ENCODE data around the gene APOBEC3B.
A peak's percentile ranks its signal among the peaks of the same experiment; 100 is the strongest.
"Not testable (repeated sequence)": the region's sequence is repeated elsewhere in the genome, so short reads cannot be mapped to it uniquely, and the experiment has no call there.

APOBEC3B gene

DNA sequence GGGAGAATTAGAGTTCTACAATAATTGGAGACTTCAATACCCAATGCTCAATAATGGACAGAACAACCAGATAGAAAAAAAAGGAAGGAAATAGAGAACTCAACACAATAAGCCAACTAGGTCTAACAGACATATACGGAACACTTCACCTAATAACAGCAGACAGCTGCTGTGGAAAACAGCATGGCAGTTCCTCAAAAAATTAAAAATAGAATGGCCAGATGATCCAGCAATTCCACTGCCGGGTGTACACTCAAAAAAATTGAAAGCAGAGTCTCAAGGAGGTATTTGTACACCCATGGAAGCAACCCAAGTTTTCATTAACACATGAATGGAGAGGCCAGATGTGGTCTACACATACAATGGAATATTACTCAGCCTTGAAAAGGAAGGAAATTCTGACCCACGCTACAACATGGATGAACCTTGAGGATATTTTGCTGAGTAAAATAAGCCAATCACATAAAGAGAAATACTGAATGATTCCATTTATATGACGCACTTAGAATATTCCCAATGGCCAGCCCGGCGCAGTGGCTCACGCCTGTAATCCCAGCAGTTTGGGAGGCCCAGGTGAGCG lies 26.2 kb downstream of the APOBEC3B start:
- not testable (repeated sequence) for DNase-seq

DNA sequence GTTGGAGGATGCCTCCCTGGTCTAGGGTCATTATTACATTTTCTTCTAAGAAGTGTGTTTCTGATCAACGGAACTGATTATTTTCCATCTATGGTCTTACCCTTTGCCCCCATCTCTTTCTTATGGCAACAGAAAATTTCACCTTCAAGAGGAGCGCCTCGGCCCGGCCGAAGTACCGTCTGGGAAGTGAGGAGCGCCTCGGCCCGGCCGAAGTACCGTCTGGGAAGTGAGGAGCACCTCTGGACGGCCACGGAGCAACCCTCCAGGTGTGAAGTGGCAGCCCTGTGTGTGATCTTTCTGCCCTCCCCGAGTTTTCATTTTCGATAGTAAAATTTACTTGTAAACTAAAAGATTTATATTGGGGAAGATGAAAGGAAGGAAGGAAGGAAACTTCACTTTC lies 28.8 kb downstream of the APOBEC3B start:
- DNase-seq = no peak

DNA sequence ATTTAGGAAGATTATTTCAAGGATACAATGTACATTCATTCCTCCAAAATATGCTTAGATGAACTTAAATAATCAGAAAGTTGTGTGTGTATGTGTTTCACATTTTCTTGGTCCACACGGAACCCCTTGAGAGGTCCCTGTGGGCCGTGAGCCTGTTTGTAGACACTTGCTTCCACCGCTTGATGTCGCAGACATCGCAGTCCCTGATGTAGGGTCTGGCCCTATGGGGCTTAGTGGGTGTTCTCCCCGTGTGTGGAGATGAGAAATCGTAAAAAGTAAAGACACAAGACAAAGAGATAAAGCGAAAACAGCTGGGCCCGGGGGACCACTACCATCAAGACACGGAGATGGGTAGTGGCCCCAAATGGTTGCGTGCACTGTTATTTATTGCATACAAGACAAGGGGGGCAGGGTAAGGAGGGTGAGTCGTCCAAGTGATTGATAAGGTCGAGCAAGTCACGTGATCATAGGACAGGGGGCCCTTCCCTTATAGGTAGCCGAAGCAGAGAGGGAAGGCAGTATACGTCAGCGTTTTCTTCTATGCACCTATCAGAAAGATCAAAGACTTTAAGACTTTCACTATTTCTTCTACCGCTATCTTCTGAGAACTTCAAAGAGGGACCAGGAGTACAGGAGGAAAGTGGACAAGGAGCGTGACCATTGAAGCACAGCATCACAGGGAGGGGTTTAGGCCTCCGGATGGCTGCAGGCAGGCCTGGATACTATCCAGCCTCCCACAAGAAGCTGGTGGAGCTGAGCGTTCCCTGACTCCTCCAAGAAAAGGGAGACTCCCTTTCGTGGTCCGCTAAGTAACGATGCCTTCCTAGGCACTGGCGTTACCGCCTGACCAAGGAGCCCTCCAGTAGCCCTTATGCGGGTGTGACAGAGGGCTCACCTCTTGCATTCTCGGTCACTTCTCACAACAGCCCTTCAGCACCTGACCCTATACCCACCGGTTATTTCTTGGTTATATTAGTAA lies 30.7 kb downstream of the APOBEC3B start:
- DNase-seq = no peak

DNA sequence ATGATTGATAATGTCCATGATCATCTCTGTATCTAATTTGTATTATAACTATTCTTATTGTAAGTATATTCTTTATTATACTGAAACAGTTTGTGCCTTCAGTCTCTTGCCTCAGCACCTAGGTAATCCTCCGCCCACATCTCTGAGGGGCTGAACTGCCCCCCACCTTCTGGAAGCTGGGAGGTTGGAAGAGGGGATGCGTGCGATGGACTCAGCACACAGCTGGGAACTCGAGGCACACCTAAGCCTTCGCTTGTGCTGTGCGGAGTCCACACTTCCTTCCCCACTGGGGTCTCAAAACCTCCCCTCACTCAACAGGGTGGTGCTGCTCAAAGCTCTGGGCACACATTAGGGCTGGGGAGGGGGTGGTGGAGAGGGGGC lies 31.4 kb downstream of the APOBEC3B start:
- DNase-seq = not testable (repeated sequence)

DNA sequence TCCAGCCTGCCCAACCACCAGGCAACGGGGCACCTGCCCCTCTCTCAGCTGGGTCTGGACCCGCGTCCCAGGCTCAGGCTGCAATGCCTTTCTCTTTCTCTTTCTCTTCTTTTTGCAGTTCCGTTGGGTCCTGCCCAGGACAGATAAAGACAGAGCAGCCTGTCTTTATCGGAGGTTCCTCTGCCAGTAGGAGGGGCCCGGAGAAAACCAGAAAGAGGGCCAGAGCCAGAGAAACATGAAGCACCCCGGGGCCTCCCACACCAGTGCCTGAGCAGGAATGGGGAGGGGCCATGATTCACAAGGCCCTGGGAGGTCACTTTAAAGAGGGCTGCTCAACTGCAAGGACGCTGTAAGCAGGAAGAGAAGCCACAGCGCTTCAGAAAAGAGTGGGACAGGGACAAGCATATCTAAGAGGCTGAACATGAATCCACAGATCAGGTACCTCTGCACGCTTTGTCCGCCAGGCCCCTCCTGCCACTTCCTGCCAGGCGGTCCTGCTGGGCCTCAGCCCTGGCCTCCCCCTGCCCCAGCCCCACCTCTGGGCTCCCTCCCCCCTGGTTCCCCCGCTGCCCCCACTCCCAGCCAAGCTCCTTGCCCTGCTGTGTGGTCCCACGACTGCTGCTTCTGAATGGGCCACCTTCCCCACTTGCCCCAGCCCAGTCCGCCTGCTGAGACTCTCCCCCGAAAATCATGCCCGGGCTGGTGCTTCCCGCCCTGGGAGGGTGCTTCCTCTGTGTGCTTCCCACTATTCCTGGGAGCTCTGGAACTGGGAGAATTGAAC lies 32.0 kb downstream of the APOBEC3B start, which contains the start of gene APOBEC3C:
TSS of gene APOBEC3C (plus strand) at position 316 of the 781 bp plus-strand sequence. CDS start at position 422, 106 bp downstream.
- DNase-seq = peak; percentile 85

DNA sequence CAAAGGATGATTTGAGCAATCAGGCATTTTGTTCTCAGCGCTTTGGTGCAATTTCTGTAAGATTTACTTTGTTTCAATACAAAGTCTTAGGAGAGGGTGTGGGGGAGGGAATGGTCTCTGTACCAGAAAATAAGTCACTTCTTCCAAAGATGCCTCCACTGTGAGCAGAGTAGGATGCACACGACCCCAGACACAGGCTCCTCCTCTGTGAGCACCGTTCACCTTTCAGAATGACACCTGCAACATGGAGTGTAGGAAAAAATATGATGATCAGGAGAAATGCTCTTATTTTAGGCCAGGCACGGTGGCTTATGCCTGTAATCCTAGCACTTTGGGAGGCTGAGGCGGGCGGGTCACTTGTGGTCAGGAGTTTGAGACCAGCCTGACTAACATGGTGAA lies 32.6 kb downstream of the APOBEC3B start:
- peak; percentile 36 for DNase-seq

DNA sequence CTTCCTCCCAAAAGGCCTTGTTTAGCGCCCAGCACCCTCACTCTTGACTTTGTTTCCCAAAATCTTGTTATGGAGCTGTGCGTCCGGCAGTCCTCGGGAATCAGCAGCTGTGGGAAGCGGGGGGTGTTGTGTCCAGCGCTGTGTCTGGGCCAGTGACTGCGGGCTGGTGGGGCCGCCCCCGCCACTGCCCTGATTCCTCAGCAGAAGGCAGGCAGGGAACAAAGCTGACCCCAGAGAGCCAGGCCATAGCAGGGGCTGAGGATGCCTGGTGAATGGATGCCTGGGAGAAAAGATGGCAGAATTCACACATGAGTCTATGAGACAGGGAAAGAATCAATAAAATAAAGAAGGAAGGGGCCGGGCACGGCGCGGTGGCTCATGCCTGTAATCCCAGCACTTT lies 34.4 kb downstream of the APOBEC3B start:
- DNase-seq = no peak

DNA sequence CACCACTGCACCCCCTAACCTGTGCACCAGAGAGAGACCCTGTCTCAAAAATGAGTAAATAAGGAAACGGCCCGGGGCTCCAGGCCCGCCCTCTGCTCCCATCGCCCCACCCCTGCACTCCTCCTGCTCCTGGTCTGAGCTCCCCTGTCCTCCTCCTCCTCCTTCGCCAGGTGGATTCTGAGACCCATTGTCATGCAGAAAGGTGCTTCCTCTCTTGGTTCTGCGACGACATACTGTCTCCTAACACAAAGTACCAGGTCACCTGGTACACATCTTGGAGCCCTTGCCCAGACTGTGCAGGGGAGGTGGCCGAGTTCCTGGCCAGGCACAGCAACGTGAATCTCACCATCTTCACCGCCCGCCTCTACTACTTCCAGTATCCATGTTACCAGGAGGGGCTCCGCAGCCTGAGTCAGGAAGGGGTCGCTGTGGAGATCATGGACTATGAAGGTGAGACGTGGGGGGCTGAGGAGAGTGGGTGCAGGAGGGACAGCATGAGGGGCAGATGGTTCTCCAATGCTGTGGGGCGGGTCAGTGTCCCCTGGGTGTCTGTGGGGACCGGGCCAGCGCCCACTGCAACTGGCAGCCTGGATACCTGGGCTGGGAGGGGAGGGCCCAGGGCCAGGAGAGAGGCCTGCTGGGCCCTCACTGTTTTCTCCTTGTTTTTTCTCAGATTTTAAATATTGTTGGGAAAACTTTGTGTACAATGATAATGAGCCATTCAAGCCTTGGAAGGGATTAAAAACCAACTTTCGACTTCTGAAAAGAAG lies 35.6 kb downstream of the APOBEC3B start:
- no peak for DNase-seq

DNA sequence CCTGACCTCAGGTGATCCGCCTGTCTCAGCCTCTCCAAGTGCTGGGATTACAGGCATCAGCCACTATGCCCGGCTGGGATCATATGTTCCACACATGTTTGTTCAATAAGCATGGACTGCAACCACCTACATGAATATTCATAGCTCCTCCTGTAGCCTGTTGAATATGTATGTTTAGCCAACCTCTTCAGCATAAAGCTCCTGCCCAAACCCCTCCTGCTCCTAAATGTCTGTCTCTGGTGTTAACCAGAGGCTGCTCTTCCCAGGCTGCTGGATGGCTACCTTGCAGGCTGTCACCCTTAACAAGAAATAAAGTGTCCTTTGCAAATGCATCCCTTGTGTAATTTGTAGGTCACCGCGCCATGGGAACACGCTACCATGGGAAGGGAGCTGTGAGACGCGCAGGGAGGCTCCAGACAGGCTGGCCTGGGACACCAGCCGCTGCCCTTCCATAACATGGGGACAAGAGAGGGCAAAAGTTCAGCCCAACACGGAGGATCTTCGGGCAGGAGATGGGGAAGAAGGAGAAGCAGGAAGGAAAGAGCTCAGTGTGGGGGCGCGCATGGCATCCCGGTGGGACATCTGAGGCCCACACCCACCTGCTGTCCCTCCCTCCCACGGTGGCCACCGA lies 38.0 kb downstream of the APOBEC3B start:
- DNase-seq = not testable (repeated sequence)

DNA sequence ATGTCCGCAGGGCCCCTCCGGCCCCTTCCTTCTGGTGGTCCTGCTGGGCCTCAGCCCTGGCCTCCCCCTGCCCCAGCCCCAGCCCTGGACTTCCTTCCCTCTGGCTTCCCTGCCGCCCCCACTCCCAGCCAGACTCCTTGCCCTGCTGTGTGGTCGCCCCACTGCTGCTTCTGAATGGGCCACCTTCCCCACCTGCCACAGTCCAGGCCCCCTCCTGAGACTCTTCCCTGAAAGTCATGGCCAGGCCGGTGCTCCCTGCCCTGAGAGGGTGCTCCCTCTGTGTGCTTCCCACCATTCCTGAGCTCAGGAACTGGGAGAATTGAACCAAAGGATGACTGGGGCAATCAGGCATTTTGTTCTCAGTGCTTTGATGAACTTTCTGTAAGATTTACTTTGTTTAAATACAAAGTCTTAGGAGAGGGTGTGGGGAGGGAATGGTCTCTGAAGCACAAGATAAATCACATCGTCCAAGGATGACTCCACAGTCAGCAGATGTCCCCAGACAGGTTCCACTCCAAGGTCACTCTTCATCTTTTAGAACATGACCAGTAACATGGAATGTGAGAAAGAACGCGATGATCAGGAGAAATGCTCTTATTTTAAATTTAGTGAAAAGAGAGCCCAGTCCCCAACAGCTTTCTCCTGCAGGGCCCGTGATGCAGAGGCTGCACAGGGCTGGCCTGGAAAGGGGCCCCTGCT lies 39.6 kb downstream of the APOBEC3B start:
- DNase-seq = no peak

DNA sequence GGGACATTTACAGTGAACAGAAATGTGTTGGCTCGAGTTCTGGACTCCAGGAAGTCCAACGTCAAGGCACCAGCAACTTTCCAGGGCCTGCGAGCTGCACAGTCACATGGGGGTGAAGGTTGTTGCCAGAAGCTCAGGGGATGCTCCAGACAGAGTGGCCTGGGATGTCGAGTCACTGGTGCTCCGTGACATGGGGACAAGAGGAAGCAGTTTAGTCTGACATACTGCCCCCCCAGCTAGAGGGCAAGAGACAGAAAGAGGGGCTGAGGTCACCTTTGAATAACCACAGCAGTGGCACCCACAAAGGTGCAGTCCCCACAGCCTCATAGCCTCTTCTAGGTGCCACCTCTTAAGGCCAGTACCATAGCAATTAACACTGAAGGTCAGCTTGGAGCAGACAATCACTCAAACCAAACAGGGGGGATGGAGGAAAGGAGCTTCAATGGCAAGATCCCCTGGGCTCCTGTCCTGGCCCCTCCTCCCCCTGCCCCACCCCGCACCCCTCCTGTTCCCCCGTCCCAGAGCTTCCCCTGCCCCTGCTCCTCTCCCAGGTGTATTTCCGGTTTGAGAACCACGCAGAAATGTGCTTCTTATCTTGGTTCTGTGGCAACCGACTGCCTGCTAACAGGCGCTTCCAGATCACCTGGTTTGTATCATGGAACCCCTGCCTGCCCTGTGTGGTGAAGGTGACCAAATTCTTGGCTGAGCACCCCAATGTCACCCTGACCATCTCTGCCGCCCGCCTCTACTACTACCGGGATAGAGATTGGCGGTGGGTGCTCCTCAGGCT lies 42.6 kb downstream of the APOBEC3B start:
- no peak for DNase-seq

DNA sequence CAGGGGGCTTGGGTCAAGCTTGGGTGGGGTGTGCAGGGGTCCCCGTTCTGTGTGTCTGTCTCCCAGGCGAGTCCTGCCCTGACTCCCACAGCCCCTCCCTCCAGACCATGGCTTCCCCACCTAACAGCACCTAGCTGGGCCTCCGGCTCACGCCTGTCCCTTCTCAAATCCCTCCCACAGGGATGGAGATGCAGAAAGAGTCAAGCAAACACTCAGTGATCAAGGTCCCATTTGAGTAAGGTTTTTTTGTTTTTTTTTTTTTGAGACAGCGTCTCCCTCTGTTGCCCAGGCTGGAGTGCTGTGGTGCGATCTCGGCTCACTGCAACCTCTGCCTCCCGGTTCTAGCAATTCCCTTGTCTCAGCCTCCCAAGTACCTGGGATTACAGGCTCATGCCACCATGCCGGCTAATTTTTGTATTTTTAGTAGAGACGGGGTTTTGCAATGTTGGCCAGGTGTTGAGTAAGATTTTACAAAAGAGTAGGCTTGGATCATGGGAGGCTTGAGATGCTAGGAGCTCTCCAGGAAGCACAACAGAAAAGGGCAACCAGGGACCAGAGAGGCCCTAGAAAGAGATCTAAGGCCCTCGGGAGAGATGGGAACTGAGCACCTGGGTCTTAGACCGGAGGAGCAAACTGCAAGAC lies 44.5 kb downstream of the APOBEC3B start:
- no peak for DNase-seq

DNA sequence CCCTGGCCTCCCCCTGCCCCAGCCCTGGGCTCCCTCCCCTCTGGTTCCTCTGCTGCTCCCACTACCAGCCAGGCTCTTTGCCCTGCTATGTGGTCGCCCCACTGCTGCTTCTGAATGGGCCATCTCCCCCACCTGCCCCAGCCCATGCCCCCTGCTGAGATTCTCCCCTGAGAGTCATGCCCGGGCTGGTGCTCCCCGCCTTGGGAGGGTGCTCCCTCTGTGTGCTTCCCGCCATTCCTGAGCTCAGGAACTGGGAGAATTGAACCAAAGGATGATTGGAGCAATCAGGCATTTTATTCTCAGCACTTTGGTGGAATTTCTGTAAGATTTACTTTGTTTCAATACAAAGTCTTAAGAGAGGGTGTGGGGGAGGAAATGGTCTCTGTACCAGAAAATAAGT lies 45.6 kb downstream of the APOBEC3B start:
- no peak for DNase-seq

DNA sequence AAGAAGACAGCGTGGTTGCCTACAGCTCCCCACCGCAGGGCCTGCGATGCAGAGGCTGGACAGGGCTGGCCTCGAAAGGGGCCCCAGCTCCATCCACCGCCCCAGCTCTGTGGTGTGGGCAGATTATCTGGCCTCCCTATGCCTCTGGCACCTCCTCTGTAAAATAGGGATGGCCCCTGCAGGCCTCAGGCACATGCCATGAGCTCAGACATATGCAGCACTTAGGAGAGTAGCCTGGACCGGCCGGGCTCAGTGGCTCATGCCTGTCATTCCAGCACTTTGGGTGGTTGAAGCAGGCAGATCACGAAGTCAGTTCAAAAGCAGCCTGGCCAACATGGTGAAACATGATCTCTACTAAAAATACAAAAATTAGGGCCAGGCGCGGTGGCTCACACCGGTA lies 46.1 kb downstream of the APOBEC3B start:
- DNase-seq = no peak

DNA sequence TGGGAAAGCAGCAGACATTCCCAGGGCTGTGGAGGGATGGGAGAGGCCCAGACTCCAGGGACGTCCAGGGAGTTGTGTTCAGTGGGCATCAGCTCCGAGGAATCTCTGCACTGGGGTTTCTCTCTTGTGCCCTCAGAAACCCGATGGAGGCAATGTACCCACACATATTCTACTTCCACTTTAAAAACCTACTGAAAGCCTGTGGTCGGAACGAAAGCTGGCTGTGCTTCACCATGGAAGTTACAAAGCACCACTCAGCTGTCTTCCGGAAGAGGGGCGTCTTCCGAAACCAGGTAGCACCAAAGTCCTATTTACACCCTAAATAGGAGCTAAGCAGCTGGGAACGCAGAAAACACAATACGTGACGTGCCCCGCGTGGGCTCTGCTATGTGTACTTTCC lies 47.1 kb downstream of the APOBEC3B start:
- no peak for DNase-seq

DNA sequence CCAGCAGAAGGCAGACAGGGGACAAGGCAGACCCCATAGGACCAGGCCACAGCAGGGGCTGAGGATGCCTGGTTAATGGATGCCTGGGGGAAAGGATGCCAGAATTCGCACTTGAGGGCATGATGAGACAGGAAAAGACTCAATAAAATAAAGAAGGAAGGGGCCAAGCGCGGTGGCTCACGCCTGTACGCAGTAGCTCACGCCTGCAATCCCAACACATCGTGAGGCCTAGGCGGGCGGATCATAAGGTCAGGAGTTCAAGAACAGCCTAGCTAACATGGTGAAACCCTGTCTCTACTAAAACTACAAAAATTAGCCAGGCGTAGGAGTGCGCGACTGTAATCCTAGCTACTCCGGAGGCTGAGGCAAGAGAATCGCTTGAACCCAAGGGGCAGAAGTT lies 48.6 kb downstream of the APOBEC3B start:
- DNase-seq = no peak

DNA sequence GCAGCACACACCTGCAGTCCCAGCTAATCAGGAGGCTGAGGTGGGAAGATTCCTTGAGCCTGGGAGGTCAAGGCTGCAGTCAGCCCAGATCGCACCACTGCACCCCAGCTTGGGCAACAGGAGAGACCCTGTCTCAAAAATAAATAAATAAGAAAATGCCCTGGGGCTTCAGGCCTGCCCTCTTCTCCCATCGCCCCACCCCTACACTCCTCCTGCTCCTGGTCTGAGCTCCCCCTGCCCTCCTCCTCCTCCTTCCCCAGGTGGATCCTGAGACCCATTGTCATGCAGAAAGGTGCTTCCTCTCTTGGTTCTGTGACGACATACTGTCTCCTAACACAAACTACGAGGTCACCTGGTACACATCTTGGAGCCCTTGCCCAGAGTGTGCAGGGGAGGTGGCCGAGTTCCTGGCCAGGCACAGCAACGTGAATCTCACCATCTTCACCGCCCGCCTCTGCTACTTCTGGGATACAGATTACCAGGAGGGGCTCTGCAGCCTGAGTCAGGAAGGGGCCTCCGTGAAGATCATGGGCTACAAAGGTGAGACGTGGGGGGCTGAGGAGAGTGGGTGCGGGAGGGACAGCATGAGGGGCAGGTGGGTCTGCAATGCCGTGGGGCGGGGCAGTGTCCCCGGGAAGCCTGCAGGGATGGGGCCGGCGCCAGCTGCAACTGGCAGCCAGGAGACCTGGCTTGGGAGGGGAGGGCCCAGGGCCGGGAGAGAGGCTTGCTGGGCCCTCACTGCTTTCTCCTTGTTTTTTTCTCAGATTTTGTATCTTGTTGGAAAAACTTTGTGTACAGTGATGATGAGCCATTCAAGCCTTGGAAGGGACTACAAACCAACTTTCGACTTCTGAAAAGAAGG lies 49.5 kb downstream of the APOBEC3B start:
- not testable (repeated sequence) for DNase-seq

DNA sequence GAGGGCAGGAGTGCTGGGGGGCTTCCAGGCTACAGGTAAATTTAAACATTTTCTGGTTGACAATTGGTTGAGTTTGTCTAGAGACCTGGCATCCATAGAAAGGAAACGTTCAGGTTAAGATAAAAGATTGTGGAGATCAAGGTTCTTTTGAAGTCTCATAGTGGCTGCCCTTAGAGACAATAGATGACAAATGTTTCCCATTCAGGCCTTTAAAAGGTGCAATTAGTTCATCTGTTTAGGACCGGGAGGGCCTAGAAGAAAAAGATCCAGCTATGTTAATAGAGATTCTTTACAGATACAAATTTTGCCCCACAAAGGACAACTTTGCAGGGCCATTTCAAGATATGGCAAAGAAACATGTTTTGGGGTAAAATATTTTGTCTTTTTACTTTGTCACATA lies 54.9 kb downstream of the APOBEC3B start:
- not testable (repeated sequence) for DNase-seq

All from stimulated activated CD8-positive, alpha-beta memory T cell treated with anti-CD3 and anti-CD28 coated beads, Interleukin-4, amount 100 ng/mL, for 48 hours (primary cell).